Measurements from ENCODE around the gene HBE1.

The HBE1 gene

DNA sequence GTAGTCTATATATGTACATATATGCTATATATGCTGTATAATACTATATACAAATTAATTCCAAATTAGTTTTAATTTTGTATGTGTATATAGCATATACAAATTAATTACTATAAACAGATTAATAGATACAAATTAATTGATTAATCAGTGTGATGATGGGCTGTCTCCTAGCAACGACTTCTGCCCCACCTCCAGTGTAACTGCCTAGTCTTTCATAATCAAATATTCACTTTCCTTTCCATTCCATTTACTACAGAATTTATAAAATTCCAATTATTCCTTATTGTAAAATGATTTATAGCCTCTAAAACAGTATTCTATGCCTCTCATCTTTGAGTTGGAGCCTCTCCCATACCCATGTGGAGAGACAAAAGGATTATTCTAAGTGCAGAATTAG is 36.4 kb downstream of the HBE1 start:
- no peak for DNase-seq (ENCODE audit: low read depth)

DNA sequence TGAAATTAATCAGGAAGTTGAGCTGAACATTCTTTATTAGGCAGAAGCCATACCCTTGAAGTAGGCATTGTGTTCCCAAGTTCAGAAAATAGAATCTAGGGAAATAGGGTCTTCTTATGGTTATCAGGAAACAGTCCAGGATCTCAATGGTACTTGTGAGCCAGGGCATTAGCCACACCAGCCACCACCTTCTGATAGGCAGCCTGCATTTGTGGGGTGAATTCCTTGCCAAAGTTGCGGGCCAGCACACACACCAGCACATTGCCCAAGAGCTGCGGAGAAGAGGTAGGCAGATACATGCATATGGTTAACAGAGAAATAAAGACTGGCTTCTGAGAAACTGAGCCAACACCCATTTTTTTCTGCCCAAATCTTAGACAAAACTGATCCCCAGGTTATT is 36.9 kb downstream of the HBE1 start:
- DNase-seq (ENCODE audit: low read depth) = no peak

DNA sequence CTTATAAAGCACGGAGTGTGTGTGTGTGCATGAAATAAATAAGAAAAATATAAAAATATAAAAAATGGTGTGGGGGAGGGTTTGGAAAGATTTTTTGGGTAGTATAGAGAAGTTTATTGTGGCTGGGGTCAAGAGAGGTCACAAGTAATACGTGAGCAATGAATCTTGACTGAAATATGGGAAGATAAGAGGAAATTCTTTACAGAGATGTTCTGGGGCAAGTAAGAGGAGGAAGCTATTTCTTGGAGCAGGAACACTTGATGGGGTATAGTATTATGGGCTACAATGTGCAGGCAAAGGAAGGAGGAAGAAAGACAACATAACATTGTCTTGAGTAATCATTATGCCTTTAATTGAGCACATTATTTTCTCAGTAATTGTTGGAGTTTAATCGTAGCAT is 37.6 kb downstream of the HBE1 start:
- no peak for DNase-seq (ENCODE audit: low read depth)

DNA sequence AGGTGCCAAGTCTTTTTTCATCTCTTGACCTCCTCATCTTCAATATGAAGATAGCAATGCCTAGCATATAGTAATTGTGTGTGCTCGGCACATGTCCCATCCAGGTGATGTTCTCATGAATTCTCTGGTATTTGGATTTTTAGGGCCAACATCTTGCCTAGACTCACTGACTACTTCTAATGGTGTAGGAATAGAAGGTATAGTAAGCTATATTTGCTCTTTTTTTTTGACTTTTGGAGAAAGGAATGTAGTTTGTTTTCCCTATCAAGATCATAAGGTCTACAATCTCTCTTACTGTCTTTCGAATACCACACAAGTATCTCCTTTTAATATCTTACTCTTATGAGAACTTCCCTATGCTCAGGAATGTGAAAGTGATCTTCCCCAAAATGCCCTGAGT is 38.6 kb downstream of the HBE1 start:
- no peak for DNase-seq (ENCODE audit: low read depth)

DNA sequence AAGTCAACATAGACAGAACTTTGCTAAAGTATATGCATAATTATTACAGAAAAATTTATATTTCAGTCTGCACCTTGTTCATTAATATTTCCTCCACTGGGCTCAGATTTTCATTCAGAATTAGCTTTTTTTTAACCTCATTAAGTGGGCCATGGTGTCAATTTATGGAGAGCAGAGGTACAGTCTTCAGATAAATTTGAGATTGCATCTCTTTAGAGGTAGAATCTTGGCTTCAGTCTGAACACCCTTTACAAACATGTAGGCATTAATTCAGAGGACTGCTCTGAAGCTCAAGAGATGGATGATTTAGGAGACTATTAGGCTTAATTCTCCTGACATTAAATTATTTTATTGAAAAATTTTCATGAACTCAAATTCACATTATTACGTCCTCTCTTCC is 39.5 kb downstream of the HBE1 start:
- DNase-seq (ENCODE audit: low read depth) = no peak

DNA sequence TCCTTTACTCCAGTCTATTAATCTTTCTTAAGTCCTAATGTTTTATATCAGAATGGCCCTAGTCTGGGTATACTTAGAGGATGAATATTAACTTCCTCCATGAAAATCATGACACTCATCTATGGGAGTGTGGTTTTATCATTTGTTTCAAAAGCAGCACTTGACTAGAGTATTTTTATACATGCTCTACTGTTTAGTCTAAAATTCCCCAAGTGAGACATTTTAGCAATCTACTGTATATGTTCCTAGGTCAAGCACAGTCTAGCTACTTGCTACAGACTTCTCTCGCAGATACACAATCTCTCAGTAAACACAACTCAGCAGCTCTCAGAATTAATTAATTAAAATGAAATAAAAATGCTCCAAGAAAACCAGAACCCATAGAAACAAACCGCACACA is 39.9 kb downstream of the HBE1 start:
- DNase-seq (ENCODE audit: low read depth) = no peak

DNA sequence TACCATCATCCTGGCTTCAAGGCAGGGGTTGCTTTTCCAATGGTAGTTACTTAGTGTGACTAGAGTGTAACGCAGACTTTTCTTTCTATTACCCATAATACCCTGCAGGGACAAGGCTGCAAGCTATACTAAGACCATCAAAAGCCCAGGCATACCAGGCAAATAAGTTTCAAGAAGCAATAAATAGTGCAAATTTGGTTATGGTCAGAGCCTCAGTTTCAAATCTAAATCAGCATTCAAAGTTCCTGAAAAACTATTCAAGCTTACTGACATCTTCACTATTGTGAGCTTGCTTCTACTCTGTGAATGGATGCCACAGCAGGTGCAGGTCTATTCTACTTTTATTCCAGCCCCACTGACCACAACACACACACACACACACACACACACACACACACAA is 40.4 kb downstream of the HBE1 start:
- no peak for DNase-seq (ENCODE audit: low read depth)

DNA sequence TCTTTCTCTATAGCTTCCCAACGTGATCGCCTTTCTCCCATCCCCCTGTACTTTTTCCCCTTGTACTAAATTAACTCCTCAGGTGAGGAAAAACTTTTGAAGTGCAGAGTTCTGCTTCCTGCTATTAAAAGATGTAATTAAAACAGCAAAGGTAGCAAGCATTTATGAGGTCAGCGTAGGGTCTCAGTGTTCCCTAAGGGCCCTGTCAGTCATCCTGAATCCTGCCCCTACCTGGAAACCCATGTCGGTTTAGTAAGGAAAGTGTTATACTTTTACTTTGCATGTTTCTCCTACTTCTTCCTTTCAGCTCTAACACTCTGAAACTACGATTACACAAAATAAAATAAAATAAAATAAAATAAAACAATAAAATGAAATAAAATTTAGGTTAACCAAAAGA is 41.6 kb downstream of the HBE1 start:
- DNase-seq (ENCODE audit: low read depth) = no peak

DNA sequence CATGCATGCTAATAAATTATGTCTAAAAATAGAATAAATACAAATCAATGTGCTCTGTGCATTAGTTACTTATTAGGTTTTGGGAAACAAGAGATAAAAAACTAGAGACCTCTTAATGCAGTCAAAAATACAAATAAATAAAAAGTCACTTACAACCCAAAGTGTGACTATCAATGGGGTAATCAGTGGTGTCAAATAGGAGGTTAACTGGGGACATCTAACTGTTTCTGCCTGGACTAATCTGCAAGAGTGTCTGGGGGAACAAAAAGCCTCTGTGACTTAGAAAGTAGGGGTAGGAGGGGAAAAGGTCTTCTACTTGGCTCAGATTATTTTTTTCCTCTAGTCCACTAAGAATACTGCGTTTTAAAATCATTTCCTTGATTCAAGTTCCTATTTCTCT is 42.1 kb downstream of the HBE1 start:
- DNase-seq (ENCODE audit: low read depth) = no peak

DNA sequence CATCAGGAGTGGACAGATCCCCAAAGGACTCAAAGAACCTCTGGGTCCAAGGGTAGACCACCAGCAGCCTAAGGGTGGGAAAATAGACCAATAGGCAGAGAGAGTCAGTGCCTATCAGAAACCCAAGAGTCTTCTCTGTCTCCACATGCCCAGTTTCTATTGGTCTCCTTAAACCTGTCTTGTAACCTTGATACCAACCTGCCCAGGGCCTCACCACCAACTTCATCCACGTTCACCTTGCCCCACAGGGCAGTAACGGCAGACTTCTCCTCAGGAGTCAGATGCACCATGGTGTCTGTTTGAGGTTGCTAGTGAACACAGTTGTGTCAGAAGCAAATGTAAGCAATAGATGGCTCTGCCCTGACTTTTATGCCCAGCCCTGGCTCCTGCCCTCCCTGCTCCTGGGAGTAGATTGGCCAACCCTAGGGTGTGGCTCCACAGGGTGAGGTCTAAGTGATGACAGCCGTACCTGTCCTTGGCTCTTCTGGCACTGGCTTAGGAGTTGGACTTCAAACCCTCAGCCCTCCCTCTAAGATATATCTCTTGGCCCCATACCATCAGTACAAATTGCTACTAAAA is 42.9 kb downstream of the HBE1 start, which contains the start of gene HBB:
Gene HBB (minus strand): TSS at position 340 of the 579 bp plus-strand sequence. CDS start 50 bp downstream, at position 290.
- no peak for DNase-seq (ENCODE audit: low read depth)

DNA sequence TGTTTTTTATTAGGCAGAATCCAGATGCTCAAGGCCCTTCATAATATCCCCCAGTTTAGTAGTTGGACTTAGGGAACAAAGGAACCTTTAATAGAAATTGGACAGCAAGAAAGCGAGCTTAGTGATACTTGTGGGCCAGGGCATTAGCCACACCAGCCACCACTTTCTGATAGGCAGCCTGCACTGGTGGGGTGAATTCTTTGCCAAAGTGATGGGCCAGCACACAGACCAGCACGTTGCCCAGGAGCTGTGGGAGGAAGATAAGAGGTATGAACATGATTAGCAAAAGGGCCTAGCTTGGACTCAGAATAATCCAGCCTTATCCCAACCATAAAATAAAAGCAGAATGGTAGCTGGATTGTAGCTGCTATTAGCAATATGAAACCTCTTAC is 44.3 kb downstream of the HBE1 start:
- no peak for DNase-seq (ENCODE audit: low read depth)

DNA sequence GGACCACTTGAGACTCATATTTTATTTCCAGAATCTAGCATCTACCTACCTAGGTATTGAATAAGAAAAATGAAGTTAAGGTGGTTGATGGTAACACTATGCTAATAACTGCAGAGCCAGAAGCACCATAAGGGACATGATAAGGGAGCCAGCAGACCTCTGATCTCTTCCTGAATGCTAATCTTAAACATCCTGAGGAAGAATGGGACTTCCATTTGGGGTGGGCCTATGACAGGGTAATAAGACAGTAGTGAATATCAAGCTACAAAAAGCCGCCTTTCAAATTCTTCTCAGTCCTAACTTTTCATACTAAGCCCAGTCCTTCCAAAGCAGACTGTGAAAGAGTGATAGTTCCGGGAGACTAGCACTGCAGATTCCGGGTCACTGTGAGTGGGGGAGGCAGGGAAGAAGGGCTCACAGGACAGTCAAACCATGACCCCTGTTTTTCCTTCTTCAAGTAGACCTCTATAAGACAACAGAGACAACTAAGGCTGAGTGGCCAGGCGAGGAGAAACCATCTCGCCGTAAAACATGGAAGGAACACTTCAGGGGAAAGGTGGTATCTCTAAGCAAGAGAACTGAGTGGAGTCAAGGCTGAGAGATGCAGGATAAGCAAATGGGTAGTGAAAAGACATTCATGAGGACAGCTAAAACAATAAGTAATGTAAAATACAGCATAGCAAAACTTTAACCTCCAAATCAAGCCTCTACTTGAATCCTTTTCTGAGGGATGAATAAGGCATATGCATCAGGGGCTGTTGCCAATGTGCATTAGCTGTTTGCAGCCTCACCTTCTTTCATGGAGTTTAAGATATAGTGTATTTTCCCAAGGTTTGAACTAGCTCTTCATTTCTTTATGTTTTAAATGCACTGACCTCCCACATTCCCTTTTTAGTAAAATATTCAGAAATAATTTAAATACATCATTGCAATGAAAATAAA is 44.9 kb downstream of the HBE1 start:
- no peak for DNase-seq (ENCODE audit: low read depth)

DNA sequence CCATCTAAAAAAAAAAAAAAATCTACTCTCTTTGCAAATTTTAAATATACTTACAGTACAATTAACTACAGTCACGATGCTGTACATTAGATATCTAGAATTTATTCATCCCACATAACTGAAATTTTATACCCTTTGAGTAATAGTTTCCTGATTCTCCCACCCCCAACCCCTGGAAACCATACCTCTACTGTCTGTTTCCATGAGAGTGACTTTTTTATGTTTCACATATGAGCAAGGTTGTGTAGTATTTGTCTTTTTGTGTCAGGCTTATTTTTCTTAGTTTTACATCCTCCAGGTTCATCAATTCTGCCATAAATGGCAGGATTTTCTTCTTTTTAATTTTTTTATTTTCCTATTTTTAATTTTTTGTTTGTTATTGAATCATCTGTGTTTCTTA is 46.1 kb downstream of the HBE1 start:
- no peak for DNase-seq (ENCODE audit: low read depth)

DNA sequence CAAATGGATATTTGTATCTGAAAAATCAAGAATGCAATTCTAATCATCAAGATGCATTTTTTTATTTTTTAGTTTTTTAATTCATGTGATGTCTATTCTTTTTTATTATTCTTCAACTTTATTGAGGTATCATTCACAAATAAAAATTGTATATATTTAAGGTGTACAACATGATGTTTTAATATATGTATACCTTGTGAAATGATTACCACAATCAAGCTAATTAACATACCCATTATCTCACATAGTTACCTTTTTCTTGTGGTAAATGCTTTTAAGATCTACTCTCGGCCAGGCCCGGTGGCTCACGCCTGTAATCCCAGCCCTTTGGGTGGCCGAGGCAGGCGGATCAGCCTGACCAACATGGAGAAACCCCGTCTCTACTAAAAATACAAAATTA is 46.6 kb downstream of the HBE1 start:
- DNase-seq (ENCODE audit: low read depth) = no peak

Measured in fibroblast of gingiva (primary cell).